GM12878 (cell line): Measurements from ENCODE around the gene EXOC4. TPM values are rescaled to one million over a fixed set of nuclear protein-coding genes. Genes with fewer than 3 reads are reported as not detected.

Experiments
- ATAC-seq: fragments of 200-7000 bp; cut with Tn5 transposase; 3 replicates; pipeline ENCODE4 v1.9.1; 2020; ENCODE audit warnings: mild to moderate bottlenecking, moderate library complexity
- BruUV-seq: library from RNA; stranded (reverse); fragments of 400-500 nt; replicated peaks from 2 replicates; lab custom pipeline; 2021; lab: Mats Ljungman, UMichigan
- CTCF ChIA-PET: fragments of 300-600 bp; sonication (Branson Sonifier 250); formaldehyde crosslinking; extraction: SDS; loops from one replicate; lab custom pipeline; 2021; ENCODE audit warnings: inconsistent platforms; lab: Yijun Ruan, JAX
- POLR2A ChIA-PET: fragments of 350-600 bp; formaldehyde crosslinking; extraction: SDS; loops from one replicate; lab custom pipeline; 2021; ENCODE audit warnings: inconsistent platforms; lab: Charles Lee
- RAD21 ChIA-PET: fragments of 300-600 bp; sonication (Branson Sonifier 250); formaldehyde crosslinking; loops from one replicate; lab custom pipeline; 2023; ENCODE audit warnings: antibody characterized with exemption; ENCODE audit not compliant: unreplicated experiment; lab: Charles Lee
- SMC1A ChIA-PET: fragments of 300-600 bp; sonication (Branson Sonifier 250); formaldehyde crosslinking; loops from one replicate; lab custom pipeline; 2023; ENCODE audit not compliant: unreplicated experiment, uncharacterized antibody; lab: Charles Lee
- DNase-seq: peaks from one replicate; pipeline ENCODE4 v3.0.0-alpha.2; 2011; ENCODE audit warnings: low read depth, low spot score
- FAIRE-seq: peaks from 3 replicates; lab custom pipeline; 2011; peaks lifted over from hg19 to GRCh38; lab: Jason Lieb, UNC
- H2AFZ ChIP-seq: 2 replicates; pipeline ENCODE4 v1.6.0; 2011; ENCODE audit warnings: low read depth, low read length, control low read depth; ENCODE audit not compliant: control insufficient read depth
- H3K27ac ChIP-seq: 2 replicates; pipeline ENCODE4 v1.5.1; 2011; ENCODE audit warnings: control low read depth; ENCODE audit not compliant: control insufficient read depth, insufficient read depth
- H3K27me3 ChIP-seq, 2 experiments: replicated peaks in 1 of 2; 2 replicates each; pipeline versions ENCODE4 v1.6.0 to v1.6.1; 2011; ENCODE audit warnings: low read length in 1 of 2; ENCODE audit not compliant: control insufficient read depth in 2 of 2, insufficient read depth in 2 of 2
- H3K36me3 ChIP-seq, 2 experiments: 2 replicates each; pipeline ENCODE4 v1.5.1; 2011; ENCODE audit warnings: low read length in 1 of 2; ENCODE audit not compliant: control insufficient read depth in 2 of 2, insufficient read depth in 2 of 2
- H3K4me1 ChIP-seq: 2 replicates; pipeline ENCODE4 v1.6.1; 2011; ENCODE audit warnings: mild to moderate bottlenecking, low read length, moderate library complexity, mixed read lengths; ENCODE audit not compliant: control insufficient read depth, insufficient read depth
- H3K4me2 ChIP-seq: 2 replicates; pipeline ENCODE4 v1.6.0; 2011; ENCODE audit warnings: control low read depth; ENCODE audit not compliant: control insufficient read depth, insufficient read depth
- H3K4me3 ChIP-seq: fragments of 200-600 bp; sonication (generic); 2 replicates; pipeline ENCODE4 v1.5.1; 2016
- H3K79me2 ChIP-seq: 2 replicates; pipeline ENCODE4 v1.6.0; 2011; ENCODE audit warnings: low read length; ENCODE audit not compliant: control insufficient read depth, insufficient read depth
- H3K9ac ChIP-seq: 2 replicates; pipeline ENCODE4 v1.8.0; 2011; ENCODE audit warnings: low read length, control low read depth, mixed read lengths; ENCODE audit not compliant: control insufficient read depth, insufficient read depth
- H3K9me3 ChIP-seq: replicated peaks from 3 replicates; pipeline ENCODE4 v1.5.1; 2011; ENCODE audit warnings: mild to moderate bottlenecking, low read length; ENCODE audit not compliant: control insufficient read depth, insufficient read depth
- H4K20me1 ChIP-seq: 2 replicates; pipeline ENCODE4 v1.6.0; 2011; ENCODE audit not compliant: control insufficient read depth, insufficient read depth
- CHD4 ChIP-seq: fragments of 200-600 bp; sonication (generic); IDR thresholded peaks from 2 replicates; pipeline ENCODE4 v1.6.1; 2016; ENCODE audit warnings: mild to moderate bottlenecking
- EED ChIP-seq: sonication (generic); IDR thresholded peaks from 2 replicates; pipeline ENCODE4 v1.6.1; 2016; ENCODE audit warnings: antibody characterized with exemption, low read depth
- FOS ChIP-seq: IDR thresholded peaks from 3 replicates; pipeline ENCODE4 v1.6.1; 2011; ENCODE audit warnings: borderline replicate concordance; ENCODE audit not compliant: insufficient read length; ENCODE audit errors: extremely low read depth
- GABPA ChIP-seq: IDR thresholded peaks from 2 replicates; pipeline ENCODE4 v1.6.1; 2014; ENCODE audit warnings: antibody characterized with exemption, low read depth, mild to moderate bottlenecking, inconsistent platforms
- IKZF2 ChIP-seq, 2 experiments: fragments of 450-650 bp; IDR thresholded peaks; 2 replicates each; pipeline ENCODE4 v1.6.1; 2017; ENCODE audit warnings: mild to moderate bottlenecking in 2 of 2, moderate library complexity in 2 of 2
- LARP7 ChIP-seq: fragments of 450-650 bp; IDR thresholded peaks from 2 replicates; pipeline ENCODE4 v1.6.1; 2017; ENCODE audit warnings: mild to moderate bottlenecking
- MEF2A ChIP-seq: IDR thresholded peaks from 2 replicates; pipeline ENCODE4 v1.6.1; 2011; ENCODE audit warnings: low read depth, mild to moderate bottlenecking, low read length, moderate library complexity; ENCODE audit not compliant: insufficient read depth
- NFYB ChIP-seq: IDR thresholded peaks from 2 replicates; pipeline ENCODE4 v1.6.1; 2011; ENCODE audit warnings: low read depth, mild to moderate bottlenecking, low read length, improper control_type of control experiment, moderate library complexity; ENCODE audit not compliant: insufficient read depth
- YBX1 ChIP-seq: fragments of 450-650 bp; IDR thresholded peaks from 2 replicates; pipeline ENCODE4 v1.6.1; 2016; ENCODE audit warnings: antibody characterized with exemption
- WGBS: methylation state at CpG from one replicate; pipeline ENCODE4 v1.1.6; 2016; ENCODE audit warnings: low lambda C conversion rate; ENCODE audit not compliant: insufficient replicate concordance, insufficient coverage; ENCODE audit errors: missing lambda C conversion rate; 5-methylcytosine and 5-hydroxymethylcytosine counted together
- in situ Hi-C: fragments of 300-500 bp; cut with MboI; formaldehyde crosslinking; loops from 9 replicates; pipeline ENCODE4 v1.14.3; 2018; ENCODE audit warnings: mixed read lengths
- intact Hi-C: fragments of 100-400 bp; cut with micrococcal nuclease; formaldehyde crosslinking; loops from one replicate; pipeline ENCODE4 v1.14.2; 2022; ENCODE audit not compliant: unreplicated experiment
- polyA plus RNA-seq, 11 experiments: library from polyadenylated mRNA; depleted of rRNA in 4 of 11; unstranded in 6 of 11; stranded (reverse) in 5 of 11; fragments of >200 nt; fragmentation: Nextera tagmentation in 4 of 11; fragmentation: Illumina TruSeq in 1 of 11; extraction: Ambion mirVana in 4 of 11; extraction: Trizol in 1 of 11; gene quantifications; 1 replicate in 1 of 11; 2 replicates in 10 of 11; pipeline versions ENCODE4 v1.2.1 to v1.2.3, GENCODE V29; 2011 to 2016; ENCODE audit warnings: inconsistent platforms in 2 of 11, missing spikeins in 2 of 11, low read depth in 1 of 11
- total RNA-seq, 4 experiments: library from RNA; depleted of rRNA in 3 of 4; stranded (reverse); fragments of >200 nt in 3 of 4; fragmentation: Illumina TruSeq in 1 of 4; extraction: Trizol in 1 of 4; gene quantifications; 2 replicates each; pipeline versions ENCODE4 v1.2.1 to v1.2.3, GENCODE V29; 2013 to 2021
- TF ChIP-seq, protein P1 (sequence below): fragments of 450-650 bp; IDR thresholded peaks from 2 replicates; pipeline ENCODE4 v1.6.1; 2017; ENCODE audit warnings: mild to moderate bottlenecking, low read depth, inconsistent platforms; ENCODE audit not compliant: poor library complexity, severe bottlenecking
- TF ChIP-seq, protein P2 (sequence below): IDR thresholded peaks from 2 replicates; pipeline ENCODE4 v1.6.1; 2012; ENCODE audit warnings: low read depth, low read length, improper control_type of control experiment

The EXOC4 gene
- total and polyA plus RNA-seq, 10 of the 15 experiments (the other 5 are each of a cell fraction or from before 2014, with no cell fraction given), result 13.2 to 44.5 (median 29.6) TPM

DNA sequence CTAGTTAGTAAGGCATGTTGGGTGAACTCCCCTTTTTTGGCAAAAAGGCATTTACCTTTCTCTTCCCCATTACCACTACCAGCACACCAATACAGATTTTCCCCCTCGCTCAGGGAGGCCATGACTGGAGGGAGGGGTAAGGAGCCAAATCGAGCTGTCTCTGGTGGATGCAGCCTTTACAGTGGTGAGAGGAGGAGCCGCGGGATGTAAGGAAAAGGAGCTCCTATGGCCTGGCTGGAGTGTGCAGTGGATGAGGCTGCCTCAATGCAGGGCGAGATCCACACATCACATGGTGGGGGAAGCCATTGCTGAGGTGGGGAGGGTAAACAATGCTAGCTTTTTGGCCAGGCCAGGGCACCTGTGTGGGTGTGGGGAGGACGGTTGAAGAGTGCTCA, 416.2 kb downstream of the EXOC4 start:
- FAIRE-seq (no peak), ATAC-seq (no peak), DNase-seq (no peak)
- no TSS peak for BruUV-seq
- no peak overlapping the region for H3K27ac ChIP-seq
- H4K20me1 ChIP-seq, result no peaks in the 10 kb centered on the region
- H3K4me2 ChIP-seq, result no peak overlapping the region
- H3K4me3 ChIP-seq, result no peak overlapping the region
- H3K36me3 ChIP-seq, result no peaks in the 10 kb centered on the region
- CTCF ChIA-PET, result interaction anchor here (0.7 kb wide), 1 partner anchor 1241 kb away, joined by 4 read pairs; no protein-coding TSS in a partner anchor
- H3K27me3 ChIP-seq, result no peaks in the 10 kb centered on the region
- H3K4me1 ChIP-seq, result no peaks in the 10 kb centered on the region
- H3K9me3 ChIP-seq, result no peaks in the 10 kb centered on the region
- RAD21 ChIA-PET, result no interaction called here
- H2AFZ ChIP-seq, result no peak overlapping the region
- intact Hi-C loops (no loop called here), in situ Hi-C loops (no loop called here)
- SMC1A ChIA-PET, result interaction anchor here (1.0 kb wide), 1 partner anchor 27 kb away, joined by 3 read pairs; no protein-coding TSS in a partner anchor
- POLR2A ChIA-PET, result no interaction called here
- 73% methylated on average over 6 of the region's 6 CpGs for WGBS
- no peaks in the 10 kb centered on the region for H3K79me2 ChIP-seq
- no peak overlapping the region for H3K9ac ChIP-seq
- TF ChIP-seq MEF2A, result no peak
- no peak for TF ChIP-seq LARP7
- TF ChIP-seq, protein P1, sequence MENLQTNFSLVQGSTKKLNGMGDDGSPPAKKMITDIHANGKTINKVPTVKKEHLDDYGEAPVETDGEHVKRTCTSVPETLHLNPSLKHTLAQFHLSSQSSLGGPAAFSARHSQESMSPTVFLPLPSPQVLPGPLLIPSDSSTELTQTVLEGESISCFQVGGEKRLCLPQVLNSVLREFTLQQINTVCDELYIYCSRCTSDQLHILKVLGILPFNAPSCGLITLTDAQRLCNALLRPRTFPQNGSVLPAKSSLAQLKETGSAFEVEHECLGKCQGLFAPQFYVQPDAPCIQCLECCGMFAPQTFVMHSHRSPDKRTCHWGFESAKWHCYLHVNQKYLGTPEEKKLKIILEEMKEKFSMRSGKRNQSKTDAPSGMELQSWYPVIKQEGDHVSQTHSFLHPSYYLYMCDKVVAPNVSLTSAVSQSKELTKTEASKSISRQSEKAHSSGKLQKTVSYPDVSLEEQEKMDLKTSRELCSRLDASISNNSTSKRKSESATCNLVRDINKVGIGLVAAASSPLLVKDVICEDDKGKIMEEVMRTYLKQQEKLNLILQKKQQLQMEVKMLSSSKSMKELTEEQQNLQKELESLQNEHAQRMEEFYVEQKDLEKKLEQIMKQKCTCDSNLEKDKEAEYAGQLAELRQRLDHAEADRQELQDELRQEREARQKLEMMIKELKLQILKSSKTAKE, result no peak
- TF ChIP-seq EED, result no peak
- TF ChIP-seq YBX1, result no peak
- no peak for TF ChIP-seq CHD4
- TF ChIP-seq FOS, result no peak
- no peak for TF ChIP-seq NFYB
- no peak for TF ChIP-seq IKZF2 (IDR thresholded peaks at IDR 0.05)
- TF ChIP-seq GABPA, result no peak
- TF ChIP-seq, protein P2, sequence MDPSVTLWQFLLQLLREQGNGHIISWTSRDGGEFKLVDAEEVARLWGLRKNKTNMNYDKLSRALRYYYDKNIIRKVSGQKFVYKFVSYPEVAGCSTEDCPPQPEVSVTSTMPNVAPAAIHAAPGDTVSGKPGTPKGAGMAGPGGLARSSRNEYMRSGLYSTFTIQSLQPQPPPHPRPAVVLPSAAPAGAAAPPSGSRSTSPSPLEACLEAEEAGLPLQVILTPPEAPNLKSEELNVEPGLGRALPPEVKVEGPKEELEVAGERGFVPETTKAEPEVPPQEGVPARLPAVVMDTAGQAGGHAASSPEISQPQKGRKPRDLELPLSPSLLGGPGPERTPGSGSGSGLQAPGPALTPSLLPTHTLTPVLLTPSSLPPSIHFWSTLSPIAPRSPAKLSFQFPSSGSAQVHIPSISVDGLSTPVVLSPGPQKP, result no peak
- TF ChIP-seq, all 136 proteins: peak for 0
